GM12878 (cell line): ENCODE measurements around the gene IL17RC. TPM values are rescaled to one million over a fixed set of nuclear protein-coding genes. Genes with fewer than 3 reads are reported as not detected.
A peak's percentile ranks its signal among the peaks of the same experiment; 100 is the strongest.

ENCODE experiments used
- ATAC-seq: fragments of 200-7000 bp; cut with Tn5 transposase; 3 replicates; pipeline ENCODE4 v1.9.1; 2020; ENCODE audit warnings: mild to moderate bottlenecking, moderate library complexity
- BruUV-seq: library from RNA; stranded (reverse); fragments of 400-500 nt; replicated peaks from 2 replicates; lab custom pipeline; 2021; lab: Mats Ljungman, UMichigan
- CTCF ChIA-PET: fragments of 300-600 bp; sonication (Branson Sonifier 250); formaldehyde crosslinking; extraction: SDS; loops from one replicate; lab custom pipeline; 2021; ENCODE audit warnings: inconsistent platforms; lab: Yijun Ruan, JAX
- POLR2A ChIA-PET: fragments of 350-600 bp; formaldehyde crosslinking; extraction: SDS; loops from one replicate; lab custom pipeline; 2021; ENCODE audit warnings: inconsistent platforms; lab: Charles Lee
- RAD21 ChIA-PET: fragments of 300-600 bp; sonication (Branson Sonifier 250); formaldehyde crosslinking; loops from one replicate; lab custom pipeline; 2023; ENCODE audit warnings: antibody characterized with exemption; ENCODE audit not compliant: unreplicated experiment; lab: Charles Lee
- SMC1A ChIA-PET: fragments of 300-600 bp; sonication (Branson Sonifier 250); formaldehyde crosslinking; loops from one replicate; lab custom pipeline; 2023; ENCODE audit not compliant: unreplicated experiment, uncharacterized antibody; lab: Charles Lee
- DNase-seq: peaks from one replicate; pipeline ENCODE4 v3.0.0-alpha.2; 2011; ENCODE audit warnings: low read depth, low spot score
- FAIRE-seq: peaks from 3 replicates; lab custom pipeline; 2011; peaks lifted over from hg19 to GRCh38; lab: Jason Lieb, UNC
- H2AFZ ChIP-seq: 2 replicates; pipeline ENCODE4 v1.6.0; 2011; ENCODE audit warnings: low read depth, low read length, control low read depth; ENCODE audit not compliant: control insufficient read depth
- H3K27ac ChIP-seq: 2 replicates; pipeline ENCODE4 v1.5.1; 2011; ENCODE audit warnings: control low read depth; ENCODE audit not compliant: control insufficient read depth, insufficient read depth
- H3K27me3 ChIP-seq, 2 experiments: replicated peaks in 1 of 2; 2 replicates each; pipeline versions ENCODE4 v1.6.0 to v1.6.1; 2011; ENCODE audit warnings: low read length in 1 of 2; ENCODE audit not compliant: control insufficient read depth in 2 of 2, insufficient read depth in 2 of 2
- H3K36me3 ChIP-seq, 2 experiments: 2 replicates each; pipeline ENCODE4 v1.5.1; 2011; ENCODE audit warnings: low read length in 1 of 2; ENCODE audit not compliant: control insufficient read depth in 2 of 2, insufficient read depth in 2 of 2
- H3K4me1 ChIP-seq: 2 replicates; pipeline ENCODE4 v1.6.1; 2011; ENCODE audit warnings: mild to moderate bottlenecking, low read length, moderate library complexity, mixed read lengths; ENCODE audit not compliant: control insufficient read depth, insufficient read depth
- H3K4me2 ChIP-seq: 2 replicates; pipeline ENCODE4 v1.6.0; 2011; ENCODE audit warnings: control low read depth; ENCODE audit not compliant: control insufficient read depth, insufficient read depth
- H3K4me3 ChIP-seq: fragments of 200-600 bp; sonication (generic); 2 replicates; pipeline ENCODE4 v1.5.1; 2016
- H3K79me2 ChIP-seq: 2 replicates; pipeline ENCODE4 v1.6.0; 2011; ENCODE audit warnings: low read length; ENCODE audit not compliant: control insufficient read depth, insufficient read depth
- H3K9ac ChIP-seq: 2 replicates; pipeline ENCODE4 v1.8.0; 2011; ENCODE audit warnings: low read length, control low read depth, mixed read lengths; ENCODE audit not compliant: control insufficient read depth, insufficient read depth
- H3K9me3 ChIP-seq: replicated peaks from 3 replicates; pipeline ENCODE4 v1.5.1; 2011; ENCODE audit warnings: mild to moderate bottlenecking, low read length; ENCODE audit not compliant: control insufficient read depth, insufficient read depth
- H4K20me1 ChIP-seq: 2 replicates; pipeline ENCODE4 v1.6.0; 2011; ENCODE audit not compliant: control insufficient read depth, insufficient read depth
- ATF7 ChIP-seq: fragments of 450-650 bp; IDR thresholded peaks from 2 replicates; pipeline ENCODE4 v1.6.1; 2016; ENCODE audit warnings: low read depth, mild to moderate bottlenecking
- BMI1 ChIP-seq: fragments of 450-650 bp; IDR thresholded peaks from 2 replicates; pipeline ENCODE4 v1.6.1; 2016; ENCODE audit warnings: mild to moderate bottlenecking, moderate library complexity, borderline replicate concordance
- CBX3 ChIP-seq: fragments of 200-600 bp; sonication (generic); IDR thresholded peaks from 2 replicates; pipeline ENCODE4 v1.6.1; 2016; ENCODE audit warnings: low read depth, borderline replicate concordance
- CHD1 ChIP-seq: IDR thresholded peaks from 2 replicates; pipeline ENCODE4 v1.6.1; 2012; ENCODE audit warnings: low read depth, low read length, improper control_type of control experiment
- IKZF2 ChIP-seq, 2 experiments: fragments of 450-650 bp; IDR thresholded peaks; 2 replicates each; pipeline ENCODE4 v1.6.1; 2017; ENCODE audit warnings: mild to moderate bottlenecking in 2 of 2, moderate library complexity in 2 of 2
- MEF2B ChIP-seq: fragments of 450-650 bp; IDR thresholded peaks from 2 replicates; pipeline ENCODE4 v1.6.1; 2018; ENCODE audit warnings: mild to moderate bottlenecking, moderate library complexity; ENCODE audit not compliant: partially characterized antibody, poor library complexity, severe bottlenecking
- MTA2 ChIP-seq: fragments of 450-650 bp; IDR thresholded peaks from 2 replicates; pipeline ENCODE4 v1.6.1; 2016; ENCODE audit warnings: low read depth, mild to moderate bottlenecking, moderate library complexity
- NFIC ChIP-seq: IDR thresholded peaks from 2 replicates; pipeline ENCODE4 v1.6.1; 2012; ENCODE audit warnings: low read depth, mild to moderate bottlenecking, inconsistent platforms, low read length, moderate library complexity
- PAX5 ChIP-seq: IDR thresholded peaks from 2 replicates; pipeline ENCODE4 v1.6.1; 2011; ENCODE audit warnings: low read depth, low read length, borderline replicate concordance
- PBX3 ChIP-seq: IDR thresholded peaks from 2 replicates; pipeline ENCODE4 v1.6.1; 2011; ENCODE audit warnings: mild to moderate bottlenecking, low read depth, low read length, moderate library complexity; ENCODE audit not compliant: insufficient replicate concordance
- RAD51 ChIP-seq: fragments of 450-650 bp; IDR thresholded peaks from 2 replicates; pipeline ENCODE4 v1.6.1; 2016; ENCODE audit warnings: moderate library complexity, mild to moderate bottlenecking, inconsistent platforms
- RELB ChIP-seq: fragments of 450-650 bp; IDR thresholded peaks from 2 replicates; pipeline ENCODE4 v1.6.1; 2017; ENCODE audit warnings: low read depth, mild to moderate bottlenecking, moderate library complexity
- SKIL ChIP-seq: fragments of 450-650 bp; IDR thresholded peaks from 2 replicates; pipeline ENCODE4 v1.6.1; 2017; ENCODE audit warnings: mild to moderate bottlenecking, low read depth, inconsistent platforms; ENCODE audit not compliant: poor library complexity, severe bottlenecking
- SP1 ChIP-seq: IDR thresholded peaks from one replicate; pipeline ENCODE4 v1.6.1; 2011; ENCODE audit warnings: low read depth, low read length
- TCF12 ChIP-seq: IDR thresholded peaks from 2 replicates; pipeline ENCODE4 v1.6.1; 2011; ENCODE audit warnings: low read depth, mild to moderate bottlenecking, low read length
- ZSCAN29 ChIP-seq: fragments of 450-650 bp; IDR thresholded peaks from 2 replicates; pipeline ENCODE4 v1.6.1; 2017; ENCODE audit warnings: mild to moderate bottlenecking, moderate library complexity
- whole genome bisulfite sequencing: methylation state at CpG from one replicate; pipeline ENCODE4 v1.1.6; 2016; ENCODE audit warnings: low lambda C conversion rate; ENCODE audit not compliant: insufficient replicate concordance, insufficient coverage; ENCODE audit errors: missing lambda C conversion rate; 5-methylcytosine and 5-hydroxymethylcytosine counted together
- in situ Hi-C: fragments of 300-500 bp; cut with MboI; formaldehyde crosslinking; loops from 9 replicates; pipeline ENCODE4 v1.14.3; 2018; ENCODE audit warnings: mixed read lengths
- intact Hi-C: fragments of 100-400 bp; cut with micrococcal nuclease; formaldehyde crosslinking; loops from one replicate; pipeline ENCODE4 v1.14.2; 2022; ENCODE audit not compliant: unreplicated experiment
- polyA plus RNA-seq, 11 experiments: library from polyadenylated mRNA; depleted of rRNA in 4 of 11; unstranded in 6 of 11; stranded (reverse) in 5 of 11; fragments of >200 nt; fragmentation: Nextera tagmentation in 4 of 11; fragmentation: Illumina TruSeq in 1 of 11; extraction: Ambion mirVana in 4 of 11; extraction: Trizol in 1 of 11; gene quantifications; 1 replicate in 1 of 11; 2 replicates in 10 of 11; pipeline versions ENCODE4 v1.2.1 to v1.2.3, GENCODE V29; 2011 to 2016; ENCODE audit warnings: inconsistent platforms in 2 of 11, missing spikeins in 2 of 11, low read depth in 1 of 11
- total RNA-seq, 4 experiments: library from RNA; depleted of rRNA in 3 of 4; stranded (reverse); fragments of >200 nt in 3 of 4; fragmentation: Illumina TruSeq in 1 of 4; extraction: Trizol in 1 of 4; gene quantifications; 2 replicates each; pipeline versions ENCODE4 v1.2.1 to v1.2.3, GENCODE V29; 2013 to 2021

The IL17RC gene
- total and polyA plus RNA-seq, 10 of the 15 experiments (the other 5 are each of a cell fraction or from before 2014, with no cell fraction given): 0.07 to 4.4 (median 0.34) TPM; not detected in 3

- Histone ChIP-seq H2AFZ (peak overlapping the region; percentile 93), H3K4me2 (peak overlapping the region; percentile 7; the same call in 1 of the 2 replicates), H3K4me3 (peak overlapping the region; percentile 80), H3K9ac (peak overlapping the region; percentile 99), H3K9me3 (no peaks in the 10 kb centered on the region; the same call in 2 of the 3 replicates), H3K27ac (peak overlapping the region; percentile 98), H3K27me3 (no peaks in the 10 kb centered on the region), H3K4me1 (no peaks in the 10 kb centered on the region), H4K20me1 (no peaks in the 10 kb centered on the region), H3K36me3 (peaks cover 2 to 12% of the 10 kb centered on the region in 2 experiments), H3K79me2 (peaks cover 34% of the 10 kb centered on the region)
- ChIA-PET CTCF (interaction anchor here (0.5 to 3.1 kb wide), 6 partner anchors 11 to 287 kb away, joined by 4 to 28 read pairs (median 5); partner anchors contain the start of genes CIDEC and CRELD1), SMC1A (interaction anchor here (0.8 to 2.1 kb wide), 11 partner anchors 9 to 136 kb away, joined by 3 to 13 read pairs (median 4); partner anchors contain the start of genes ARPC4, CIDEC, RPUSD3 and TADA3), RAD21 (interaction anchor here (1.4 to 2.0 kb wide), 4 partner anchors 11 to 96 kb away, joined by 3 to 17 read pairs (median 6); partner anchors contain the start of genes CIDEC, CRELD1 and EMC3), POLR2A (interaction anchor here (0.6 to 3.4 kb wide), 16 partner anchors 11 to 430 kb away, joined by 3 to 35 read pairs (median 4); partner anchors contain the start of genes ARPC4, CIDEC, CRELD1 and EMC3)
- no peak for DNase-seq
- no TSS peak for BruUV-seq
- no peak for FAIRE-seq
- WGBS: 1% methylated on average over 12 of the region's 12 CpGs
- intact Hi-C loops (loop anchor here (2.0 kb wide), 1 partner anchor 42 kb away; the partner anchor contains the start of gene CRELD1), in situ Hi-C loops (no loop called here)
- peak; percentile 3 for ATAC-seq
- 0 out of 2 replicates have a peak, but pooled peaks have one; percentile 10 for TF ChIP-seq CHD1
- peak in 1 of 2 experiments; percentile 50; a peak in 1 of 4 replicates for TF ChIP-seq IKZF2 (IDR thresholded peaks at IDR 0.05)
- 0 out of 2 replicates have a peak, but pooled peaks have one; percentile 4 for TF ChIP-seq RELB
- TF ChIP-seq SP1: peak; percentile 3
- no peak for TF ChIP-seq PAX5
- TF ChIP-seq MEF2B: peak; percentile 66
- TF ChIP-seq ZSCAN29: 0 out of 2 replicates have a peak, but pooled peaks have one; percentile 27
- no peak for TF ChIP-seq TCF12
- peak; percentile 46 for TF ChIP-seq SKIL
- 0 out of 2 replicates have a peak, but pooled peaks have one; percentile 28 for TF ChIP-seq NFIC
- TF ChIP-seq RAD51: peak; percentile 36; the same call in 1 of the 2 replicates
- no peak for TF ChIP-seq CBX3
- no peak for TF ChIP-seq BMI1
- 0 out of 2 replicates have a peak, but pooled peaks have one; percentile 11 for TF ChIP-seq ATF7
- no peak for TF ChIP-seq PBX3
- TF ChIP-seq MTA2: no peak
These were observed 25.8 kb upstream of the IL17RC start for GRCh38 chr3:9891072-9891622.
